ENCODE data around the gene TMEM8B. TPM values are rescaled to one million over a fixed set of nuclear protein-coding genes. Genes with fewer than 3 reads are reported as not detected.
A peak's percentile ranks its signal among the peaks of the same experiment; 100 is the strongest.

The TMEM8B gene
- total and polyA plus RNA-seq, 5 donors from 2014 or later = 0.21 to 3.3 (median 1.4) TPM

- H3K36me3 ChIP-seq (ENCODE audit: control insufficient read depth, insufficient read depth, low read length) = no peaks in the 10 kb centered on the region
- Mint-ChIP-seq H3K36me3 (peaks cover 14% of the 10 kb centered on the region), H3K4me3 (no peak overlapping the region), H3K9me3 (no peaks in the 10 kb centered on the region), H3K27ac (peak overlapping the region; percentile 1 to 72 (median 20)), H3K27me3 (no peaks in the 10 kb centered on the region), H3K4me1 (peaks cover 0 to 25% (median 21%) of the 10 kb centered on the region in 4 donors)
- H3K4me1 ChIP-seq (ENCODE audit: control insufficient read depth, insufficient read depth, low read length, poor library complexity, severe bottlenecking) = peaks cover 2% of the 10 kb centered on the region
- ATAC-seq (ENCODE audit: low read depth in 2 of 2) = peak; percentile 67 to 71
- no peaks in the 10 kb centered on the region for H3K27me3 ChIP-seq (ENCODE audit: control insufficient read depth, insufficient read depth, low read length)
- DNase-seq = peak in 2 of 3 donors; percentile 26 to 44
- H3K4me3 ChIP-seq (ENCODE audit: low read depth, low read length) = no peak overlapping the region
- H3K27ac ChIP-seq (ENCODE audit: insufficient read depth, low read length, poor library complexity, severe bottlenecking) = no peak overlapping the region
- H3K9me3 ChIP-seq (ENCODE audit: control insufficient read depth in 2 of 2, low read length in 2 of 2) = no peaks in the 10 kb centered on the region
Measured at GRCh38 chr9:35844628-35845270, 15.7 kb downstream of the TMEM8B start.

- peaks cover 14% of the 10 kb centered on the region for H3K36me3 Mint-ChIP-seq
- Histone ChIP-seq H3K9me3 (ENCODE audit: control insufficient read depth in 2 of 2, low read length in 2 of 2) (no peaks in the 10 kb centered on the region), H3K4me1 (ENCODE audit: control insufficient read depth, insufficient read depth, low read length, poor library complexity, severe bottlenecking) (peaks cover 2% of the 10 kb centered on the region), H3K27ac (ENCODE audit: insufficient read depth, low read length, poor library complexity, severe bottlenecking) (no peak overlapping the region), H3K36me3 (ENCODE audit: control insufficient read depth, insufficient read depth, low read length) (no peaks in the 10 kb centered on the region), H3K4me3 (ENCODE audit: low read depth, low read length) (no peak overlapping the region), H3K27me3 (ENCODE audit: control insufficient read depth, insufficient read depth, low read length) (no peaks in the 10 kb centered on the region)
- H3K4me1 Mint-ChIP-seq = peaks cover 0 to 25% (median 21%) of the 10 kb centered on the region in 4 donors
- no peaks in the 10 kb centered on the region for H3K9me3 Mint-ChIP-seq
- DNase-seq (no peak), ATAC-seq (ENCODE audit: low read depth in 2 of 2) (no peak)
- peak overlapping the region in 1 of 3 donors; percentile 57 for H3K27ac Mint-ChIP-seq
- H3K27me3 Mint-ChIP-seq = no peaks in the 10 kb centered on the region
- no peak overlapping the region for H3K4me3 Mint-ChIP-seq
Measured at GRCh38 chr9:35845824-35846771, 17.1 kb downstream of the TMEM8B start.

GRCh38 chr9:35847792-35848572 lies 19.0 kb downstream of the TMEM8B start:
- Histone ChIP-seq H3K27me3 (ENCODE audit: control insufficient read depth, insufficient read depth, low read length) (peaks cover 5% of the 10 kb centered on the region), H3K9me3 (ENCODE audit: control insufficient read depth in 2 of 2, low read length in 2 of 2) (no peaks in the 10 kb centered on the region), H3K27ac (ENCODE audit: insufficient read depth, low read length, poor library complexity, severe bottlenecking) (no peak overlapping the region), H3K36me3 (ENCODE audit: control insufficient read depth, insufficient read depth, low read length) (no peaks in the 10 kb centered on the region), H3K4me3 (ENCODE audit: low read depth, low read length) (no peak overlapping the region), H3K4me1 (ENCODE audit: control insufficient read depth, insufficient read depth, low read length, poor library complexity, severe bottlenecking) (no peaks in the 10 kb centered on the region)
- H3K9me3 Mint-ChIP-seq = no peaks in the 10 kb centered on the region
- peaks cover 0 to 22% (median 21%) of the 10 kb centered on the region in 4 donors for H3K4me1 Mint-ChIP-seq
- H3K4me3 Mint-ChIP-seq = no peak overlapping the region
- H3K36me3 Mint-ChIP-seq = peaks cover 14% of the 10 kb centered on the region
- H3K27ac Mint-ChIP-seq = peak overlapping the region in 1 of 3 donors; percentile 57
- H3K27me3 Mint-ChIP-seq = no peaks in the 10 kb centered on the region
- peak; percentile 41 to 61 for ATAC-seq (ENCODE audit: low read depth in 2 of 2)
- DNase-seq = peak in 1 of 3 donors; percentile 39

- H3K4me3 ChIP-seq (ENCODE audit: low read depth, low read length) = no peak overlapping the region
- H3K4me1 ChIP-seq (ENCODE audit: control insufficient read depth, insufficient read depth, low read length, poor library complexity, severe bottlenecking) = no peaks in the 10 kb centered on the region
- Mint-ChIP-seq H3K4me3 (no peak overlapping the region), H3K27ac (no peak overlapping the region), H3K4me1 (peaks cover 0 to 3% (median under 1%) of the 10 kb centered on the region in 4 donors), H3K9me3 (no peaks in the 10 kb centered on the region), H3K36me3 (peaks cover 9% of the 10 kb centered on the region), H3K27me3 (peaks cover 11% of the 10 kb centered on the region)
- H3K9me3 ChIP-seq (ENCODE audit: control insufficient read depth in 2 of 2, low read length in 2 of 2) = no peaks in the 10 kb centered on the region
- ATAC-seq (ENCODE audit: low read depth in 2 of 2) (no peak), DNase-seq (no peak)
- H3K36me3 ChIP-seq (ENCODE audit: control insufficient read depth, insufficient read depth, low read length) = no peaks in the 10 kb centered on the region
- H3K27me3 ChIP-seq (ENCODE audit: control insufficient read depth, insufficient read depth, low read length) = peaks cover 5% of the 10 kb centered on the region
- H3K27ac ChIP-seq (ENCODE audit: insufficient read depth, low read length, poor library complexity, severe bottlenecking) = no peak overlapping the region
Measured at GRCh38 chr9:35852267-35852815, 23.3 kb downstream of the TMEM8B start.

- H3K27ac Mint-ChIP-seq = peak overlapping the region in 1 of 3 donors; percentile 15
- Histone ChIP-seq H3K4me3 (ENCODE audit: low read depth, low read length) (no peak overlapping the region), H3K36me3 (ENCODE audit: control insufficient read depth, insufficient read depth, low read length) (no peaks in the 10 kb centered on the region), H3K27ac (ENCODE audit: insufficient read depth, low read length, poor library complexity, severe bottlenecking) (no peak overlapping the region), H3K4me1 (ENCODE audit: control insufficient read depth, insufficient read depth, low read length, poor library complexity, severe bottlenecking) (no peaks in the 10 kb centered on the region), H3K27me3 (ENCODE audit: control insufficient read depth, insufficient read depth, low read length) (peaks cover 5% of the 10 kb centered on the region), H3K9me3 (ENCODE audit: control insufficient read depth in 2 of 2, low read length in 2 of 2) (no peaks in the 10 kb centered on the region)
- H3K9me3 Mint-ChIP-seq = no peaks in the 10 kb centered on the region
- H3K4me1 Mint-ChIP-seq = peaks cover 0 to 3% (median 1%) of the 10 kb centered on the region in 4 donors
- DNase-seq (no peak), ATAC-seq (ENCODE audit: low read depth in 2 of 2) (no peak)
- peaks cover under 1% of the 10 kb centered on the region for H3K36me3 Mint-ChIP-seq
- peaks cover 11% of the 10 kb centered on the region for H3K27me3 Mint-ChIP-seq
- no peak overlapping the region for H3K4me3 Mint-ChIP-seq
Measured at GRCh38 chr9:35852876-35853865, 24.1 kb downstream of the TMEM8B start.

GRCh38 chr9:35854091-35854762 lies 25.2 kb downstream of the TMEM8B start:
- H3K27ac Mint-ChIP-seq = no peak overlapping the region
- no peaks in the 10 kb centered on the region for H3K4me1 ChIP-seq (ENCODE audit: control insufficient read depth, insufficient read depth, low read length, poor library complexity, severe bottlenecking)
- ATAC-seq (ENCODE audit: low read depth in 2 of 2) (no peak), DNase-seq (no peak)
- no peak overlapping the region for H3K4me3 ChIP-seq (ENCODE audit: low read depth, low read length)
- no peaks in the 10 kb centered on the region for H3K36me3 ChIP-seq (ENCODE audit: control insufficient read depth, insufficient read depth, low read length)
- H3K9me3 Mint-ChIP-seq = no peaks in the 10 kb centered on the region
- H3K36me3 Mint-ChIP-seq = no peaks in the 10 kb centered on the region
- H3K27me3 Mint-ChIP-seq = peaks cover 11% of the 10 kb centered on the region
- no peak overlapping the region for H3K27ac ChIP-seq (ENCODE audit: insufficient read depth, low read length, poor library complexity, severe bottlenecking)
- H3K4me3 Mint-ChIP-seq = no peak overlapping the region
- peaks cover 0 to 3% (median 1%) of the 10 kb centered on the region in 4 donors for H3K4me1 Mint-ChIP-seq
- peaks cover 5% of the 10 kb centered on the region for H3K27me3 ChIP-seq (ENCODE audit: control insufficient read depth, insufficient read depth, low read length)
- no peaks in the 10 kb centered on the region for H3K9me3 ChIP-seq (ENCODE audit: control insufficient read depth in 2 of 2, low read length in 2 of 2)

Measured in CD4-positive, CD25-positive, alpha-beta regulatory T cell (primary cell).